A549 treated with GW870086 at 1 μM for 4 hours (cell line): ENCODE data around the gene MAP3K6. TPM values are rescaled to one million over a fixed set of nuclear protein-coding genes. Genes with fewer than 3 reads are reported as not detected.

Experiments
- total RNA-seq: library from RNA; stranded (reverse); fragments of 200-300 nt; extraction: Qiagen RNA extraction; gene quantifications from 5 replicates; pipeline ENCODE4 v1.2.3, GENCODE V29; 2022; ENCODE audit warnings: low read depth

The MAP3K6 gene
- total RNA-seq, result 14.5 to 18.8 TPM (median 17.6 TPM) in 5 replicates

GRCh38 chr1:27366411-27367159 lies at the start of gene MAP3K6:
Gene MAP3K6 (minus strand): TSS chr1:27366961. CDS start chr1:27366597, 364 bp downstream.

GRCh38 chr1:27392096-27392777 lies 25.5 kb upstream of the MAP3K6 start, which contains the start of gene GPR3:
Gene GPR3 (plus strand): TSS chr1:27392622. CDS start chr1:27393799, 1,177 bp downstream.

GRCh38 chr1:27383039-27383605 lies 16.4 kb upstream of the MAP3K6 start, which contains the start of gene CD164L2:
Gene CD164L2 (minus strand): TSS chr1:27383333. CDS start chr1:27383239, 94 bp downstream.

GRCh38 chr1:27374362-27375086 lies 7.8 kb upstream of the MAP3K6 start, which contains the start of gene FCN3:
Gene FCN3 (minus strand): TSS chr1:27374824. CDS start chr1:27374818, 6 bp downstream.

GRCh38 chr1:27341525-27342252 lies 25.1 kb downstream of the MAP3K6 start, which contains the start of gene SYTL1:
Gene SYTL1 (plus strand): TSS chr1:27342022. CDS start chr1:27345335, 3,313 bp downstream.

GRCh38 chr1:27321813-27322568 lies 44.8 kb downstream of the MAP3K6 start, which contains the start of gene TMEM222:
Gene TMEM222 (plus strand): TSS chr1:27322163. CDS start chr1:27322198, 35 bp downstream.

Other genes with a start within 250 kb of the MAP3K6 start
- 16.1 to 19.6 TPM (median 17.4 TPM) in 5 replicates for gene SLC9A1, start 211.8 kb downstream of the MAP3K6 start, total RNA-seq
- 5.4 to 8.2 TPM (median 6.8 TPM) in 5 replicates for gene WDTC1, start 132.3 kb downstream of the MAP3K6 start, total RNA-seq
- gene TMEM222, start 44.8 kb downstream of the MAP3K6 start, total RNA-seq, result 42.1 to 49.6 TPM (median 48.6 TPM) in 5 replicates
- gene SYTL1, start 24.9 kb downstream of the MAP3K6 start, total RNA-seq, result 0.25 to 1.0 TPM (median 0.54 TPM) in 5 replicates
- not detected in 5 replicates for gene FCN3, start 7.9 kb upstream of the MAP3K6 start, total RNA-seq
- gene CD164L2, start 16.4 kb upstream of the MAP3K6 start, total RNA-seq, result not detected in 5 replicates
- gene GPR3, start 25.7 kb upstream of the MAP3K6 start, total RNA-seq, result 0.85 to 2.1 TPM (median 1.9 TPM) in 5 replicates
- 47.3 to 60.7 TPM (median 59.2 TPM) in 5 replicates for gene WASF2, start 123.2 kb upstream of the MAP3K6 start, total RNA-seq
- gene AHDC1, start 237.2 kb upstream of the MAP3K6 start, total RNA-seq, result 22.4 to 30.6 TPM (median 27.6 TPM) in 5 replicates